A549 (cell line): ENCODE results near the gene PANX2. TPM values are rescaled to one million over a fixed set of nuclear protein-coding genes. Genes with fewer than 3 reads are reported as not detected.

Experiments
- ATAC-seq, 2 experiments: fragments of 200-7000 bp in 1 of 2; fragments of >200 bp in 1 of 2; cut with Nextera tagmentation in 1 of 2; cut with Tn5 transposase in 1 of 2; 3 replicates each; pipeline versions ENCODE4 v1.8.0 to v1.9.1; 2018 to 2020; ENCODE audit warnings: mild to moderate bottlenecking in 1 of 2, moderate library complexity in 1 of 2
- CTCF ChIA-PET: fragments of 300-600 bp; sonication (Branson Sonifier 250); formaldehyde crosslinking; extraction: SDS; loops from one replicate; lab custom pipeline; 2021; ENCODE audit warnings: antibody characterized with exemption, inconsistent platforms; lab: Yijun Ruan, JAX
- POLR2A ChIA-PET: fragments of 350-600 bp; formaldehyde crosslinking; extraction: SDS; loops from one replicate; lab custom pipeline; 2021; ENCODE audit warnings: antibody characterized with exemption, inconsistent platforms; lab: Yijun Ruan, JAX
- DNase-seq, 2 experiments: peaks; one replicate each; pipeline versions ENCODE4 v3.0.0 to v3.0.0-alpha.2; 2011 to 2016; ENCODE audit warnings: low read depth in 1 of 2, low spot score in 1 of 2
- FAIRE-seq: peaks from 2 replicates; lab custom pipeline; 2011; peaks lifted over from hg19 to GRCh38; lab: Jason Lieb, UNC
- H3K27ac ChIP-seq, 2 experiments: fragments of >200 bp; sonication (Bioruptor Twin); formaldehyde crosslinking; 3 replicates each; pipeline ENCODE4 v1.5.1; 2016 to 2017
- H3K4me1 ChIP-seq: fragments of >200 bp; sonication (Bioruptor Twin); formaldehyde crosslinking; 3 replicates; pipeline ENCODE4 v1.6.1; 2016
- H3K4me2 ChIP-seq: fragments of >200 bp; sonication (Bioruptor Twin); formaldehyde crosslinking; 3 replicates; pipeline ENCODE4 v1.6.1; 2016
- H3K4me3 ChIP-seq: fragments of >200 bp; sonication (Bioruptor Twin); formaldehyde crosslinking; 3 replicates; pipeline ENCODE4 v1.5.1; 2016
- H3K9me3 ChIP-seq: fragments of >200 bp; sonication (Bioruptor Twin); formaldehyde crosslinking; 3 replicates; pipeline ENCODE4 v1.6.1; 2016
- BHLHE40 ChIP-seq: IDR thresholded peaks from 2 replicates; pipeline ENCODE4 v1.6.1; 2012; ENCODE audit warnings: low read depth, low read length, inconsistent platforms
- CHD2 ChIP-seq: fragments of 150-350 bp; IDR thresholded peaks from 2 replicates; pipeline ENCODE4 v1.6.1; 2014; ENCODE audit warnings: low read length; ENCODE audit not compliant: partially characterized antibody
- CHD4 ChIP-seq: fragments of 200-600 bp; sonication (generic); IDR thresholded peaks from 2 replicates; pipeline ENCODE4 v1.6.1; 2016; ENCODE audit warnings: antibody characterized with exemption, mild to moderate bottlenecking, borderline replicate concordance
- E2F6 ChIP-seq: IDR thresholded peaks from 2 replicates; pipeline ENCODE4 v1.6.1; 2012; ENCODE audit warnings: low read depth, borderline replicate concordance
- ELK1 ChIP-seq: fragments of 150-350 bp; IDR thresholded peaks from 2 replicates; pipeline ENCODE4 v1.6.1; 2014; ENCODE audit warnings: low read depth, mild to moderate bottlenecking, low read length
- ESRRA ChIP-seq: fragments of 150-350 bp; IDR thresholded peaks from 2 replicates; pipeline ENCODE4 v1.6.1; 2014; ENCODE audit warnings: mild to moderate bottlenecking, low read length, borderline replicate concordance
- FOSB ChIP-seq: fragments of 250-450 bp; sonication (Bioruptor Pico); IDR thresholded peaks from 2 replicates; pipeline ENCODE4 v1.5.0; 2020; ENCODE audit warnings: mild to moderate bottlenecking, moderate library complexity
- JUN ChIP-seq, 2 experiments: fragments of >200 bp; sonication (Bioruptor Twin); formaldehyde crosslinking; IDR thresholded peaks; 2 replicates in 1 of 2; 3 replicates in 1 of 2; pipeline ENCODE4 v1.6.1; 2016 to 2017
- KDM5A ChIP-seq: fragments of 200-600 bp; sonication (generic); IDR thresholded peaks from 2 replicates; pipeline ENCODE4 v1.6.1; 2016; ENCODE audit warnings: antibody characterized with exemption, mild to moderate bottlenecking
- MAX ChIP-seq: IDR thresholded peaks from 2 replicates; pipeline ENCODE4 v1.6.1; 2012
- MAZ ChIP-seq: fragments of 150-350 bp; IDR thresholded peaks from 2 replicates; pipeline ENCODE4 v1.6.1; 2014; ENCODE audit warnings: antibody characterized with exemption, low read depth, low read length, borderline replicate concordance
- NFE2L2 ChIP-seq: fragments of 150-350 bp; conservative IDR thresholded peaks from 2 replicates; pipeline ENCODE4 v1.6.1; 2014; ENCODE audit warnings: low read length
- NR3C1 ChIP-seq: fragments of >200 bp; sonication (Bioruptor Twin); formaldehyde crosslinking; IDR thresholded peaks from 3 replicates; pipeline ENCODE4 v1.6.1; 2017
- POLR2A ChIP-seq: IDR thresholded peaks from 2 replicates; pipeline ENCODE4 v1.6.1; 2012; ENCODE audit warnings: mild to moderate bottlenecking, low read length
- RARB ChIP-seq: fragments of 250-450 bp; sonication (Bioruptor Pico); IDR thresholded peaks from 2 replicates; pipeline ENCODE4 v1.8.0; 2021; ENCODE audit warnings: mild to moderate bottlenecking, moderate library complexity
- REST ChIP-seq: fragments of 200-600 bp; sonication (generic); IDR thresholded peaks from 2 replicates; pipeline ENCODE4 v1.6.1; 2016; ENCODE audit warnings: antibody characterized with exemption, mild to moderate bottlenecking, moderate library complexity
- RNF2 ChIP-seq: fragments of 200-600 bp; sonication (generic); IDR thresholded peaks from 2 replicates; pipeline ENCODE4 v1.6.1; 2016; ENCODE audit warnings: low read depth, mild to moderate bottlenecking, antibody characterized with exemption, moderate library complexity, borderline replicate concordance
- SREBF2 ChIP-seq: fragments of 450-650 bp; IDR thresholded peaks from 2 replicates; pipeline ENCODE4 v1.6.1; 2014; ENCODE audit warnings: mild to moderate bottlenecking, moderate library complexity
- TFCP2L1 ChIP-seq: fragments of 250-450 bp; sonication (Bioruptor Pico); IDR thresholded peaks from 2 replicates; pipeline ENCODE4 v1.5.0; 2021; ENCODE audit warnings: mild to moderate bottlenecking
- USF2 ChIP-seq: fragments of 450-650 bp; IDR thresholded peaks from 2 replicates; pipeline ENCODE4 v1.6.1; 2014; ENCODE audit warnings: antibody characterized with exemption
- ZNF302 ChIP-seq: fragments of 250-450 bp; sonication (Bioruptor Pico); IDR thresholded peaks from 2 replicates; pipeline ENCODE4 v1.9.0; 2021; ENCODE audit warnings: inconsistent platforms, mild to moderate bottlenecking, moderate library complexity
- WGBS: methylation state at CpG from one replicate; pipeline ENCODE4 v1.1.6; 2017; ENCODE audit errors: missing lambda C conversion rate; 5-methylcytosine and 5-hydroxymethylcytosine counted together
- polyA plus RNA-seq, 4 experiments: library from polyadenylated mRNA; depleted of rRNA in 3 of 4; stranded (reverse); fragments of >200 nt; fragmentation: RNase III in 1 of 4; extraction: RNeasy Plus Mini Kit Qiagen cat#74134 plus additional on column Dnase treatment in 1 of 4; gene quantifications; 2 replicates in 3 of 4; 3 replicates in 1 of 4; pipeline ENCODE4 v1.2.3, GENCODE V29; 2011 to 2017

Gene PANX2
- polyA plus RNA-seq, 2 of the 4 experiments (the other 2 are of a cell fraction), result 1.6 to 4.4 TPM

GRCh38 chr22:50185375-50186087 is 15.0 kb downstream of the PANX2 start, which contains the start of gene TRABD:
TSS of gene TRABD (plus strand) at chr22:50185913. CDS start at chr22:50193061, 7,148 bp downstream.
- peak within 1 kb of the TSS; percentile 97 for H3K4me2 ChIP-seq
- H3K27ac ChIP-seq, result peak within 1 kb of the TSS; percentile 84 to 99
- H3K4me1 ChIP-seq, result peaks cover 28% of the 10 kb centered on the region
- ATAC-seq, result peak; percentile 42 to 56; a peak in 5 of 6 replicates
- POLR2A ChIA-PET, result no interaction called here
- peak; percentile 48 to 84 for DNase-seq
- H3K9me3 ChIP-seq, result no peaks in the 10 kb centered on the region
- peak within 1 kb of the TSS; percentile 83 for H3K4me3 ChIP-seq
- 55% methylated on average over 14 of the region's 90 CpGs for WGBS
- TF ChIP-seq JUN (IDR thresholded peaks at IDR 0.05), result peak in 1 of 2 experiments; percentile 16; a peak in 1 of 5 replicates
- no peak for TF ChIP-seq RARB (CRISPR knock-in tag)
- TF ChIP-seq CHD4, result peak; percentile 67; the same call in 1 of the 2 replicates
- TF ChIP-seq POLR2A, result peak; percentile 58
- TF ChIP-seq, all 56 proteins: peak for 3
- CTCF ChIA-PET, result interaction anchor here (1.2 kb wide), 1 partner anchor 192 kb away, joined by 3 read pairs; no protein-coding TSS in a partner anchor
- no peak for FAIRE-seq

- Histone ChIP-seq H3K27ac (peak overlapping the region; percentile 84 to 99), H3K9me3 (no peaks in the 10 kb centered on the region), H3K4me3 (peak overlapping the region; percentile 83), H3K4me2 (peak overlapping the region; percentile 97), H3K4me1 (peaks cover 33% of the 10 kb centered on the region)
- no peak for DNase-seq
- FAIRE-seq, result no peak
- ChIA-PET CTCF (no interaction called here), POLR2A (no interaction called here)
- no CpG with 5 or more reads among the region's 47 CpGs for WGBS
- no peak for TF ChIP-seq CHD2
- ATAC-seq, result no peak
Observed at GRCh38 chr22:50186181-50186714, 15.7 kb downstream of the PANX2 start.

- H3K4me3 ChIP-seq, result peak overlapping the region; percentile 83
- no peak for TF ChIP-seq E2F6
- no peak for TF ChIP-seq MAX
- TF ChIP-seq MAZ, result no peak
- TF ChIP-seq NR3C1, result no peak
- TF ChIP-seq TFCP2L1 (CRISPR knock-in tag), result no peak
- TF ChIP-seq, all 56 proteins: peak for 0
- DNase-seq, result no peak
- ATAC-seq, result no peak
- ChIA-PET POLR2A (no interaction called here), CTCF (interaction anchor here (0.7 to 1.4 kb wide), 2 partner anchors 19 to 20 kb away, joined by 3 to 4 read pairs; no protein-coding TSS in a partner anchor)
- FAIRE-seq, result no peak
- H3K4me2 ChIP-seq, result peak overlapping the region; percentile 97
- WGBS, result 43% methylated on average over 11 of the region's 26 CpGs
- H3K9me3 ChIP-seq, result no peaks in the 10 kb centered on the region
- peaks cover 34% of the 10 kb centered on the region for H3K4me1 ChIP-seq
- peak overlapping the region; percentile 84 to 99 for H3K27ac ChIP-seq
Observed at GRCh38 chr22:50186761-50187523, 16.4 kb downstream of the PANX2 start.

GRCh38 chr22:50188356-50188755 is 17.8 kb downstream of the PANX2 start:
- FAIRE-seq (no peak), ATAC-seq (no peak), DNase-seq (no peak)
- H3K27ac ChIP-seq, result no peak overlapping the region
- 90% methylated on average over 10 of the region's 11 CpGs for WGBS
- no peaks in the 10 kb centered on the region for H3K9me3 ChIP-seq
- H3K4me2 ChIP-seq, result no peak overlapping the region
- H3K4me1 ChIP-seq, result peaks cover 34% of the 10 kb centered on the region
- H3K4me3 ChIP-seq, result no peak overlapping the region
- POLR2A ChIA-PET, result no interaction called here
- CTCF ChIA-PET, result interaction anchor here (1.5 kb wide), 1 partner anchor 82 kb away, joined by 3 read pairs; no protein-coding TSS in a partner anchor
- no peak for TF ChIP-seq BHLHE40
- no peak for TF ChIP-seq ESRRA
- no peak for TF ChIP-seq ELK1
- TF ChIP-seq SREBF2, result no peak
- no peak for TF ChIP-seq NR3C1
- no peak for TF ChIP-seq FOSB (CRISPR knock-in tag)
- TF ChIP-seq ZNF302 (CRISPR knock-in tag), result no peak
- no peak for TF ChIP-seq NFE2L2
- no peak for TF ChIP-seq USF2
- TF ChIP-seq REST, result no peak
- no peak for TF ChIP-seq KDM5A
- TF ChIP-seq RNF2, result no peak
